NK-92 (cell line): Measurements from ENCODE around the gene GPR137B.

Experiments
- DNase-seq: peaks from one replicate; lab custom pipeline; 2025; ENCODE audit not compliant: unreplicated experiment; lab: John Stamatoyannopoulos, UW

GPR137B gene, protein sequence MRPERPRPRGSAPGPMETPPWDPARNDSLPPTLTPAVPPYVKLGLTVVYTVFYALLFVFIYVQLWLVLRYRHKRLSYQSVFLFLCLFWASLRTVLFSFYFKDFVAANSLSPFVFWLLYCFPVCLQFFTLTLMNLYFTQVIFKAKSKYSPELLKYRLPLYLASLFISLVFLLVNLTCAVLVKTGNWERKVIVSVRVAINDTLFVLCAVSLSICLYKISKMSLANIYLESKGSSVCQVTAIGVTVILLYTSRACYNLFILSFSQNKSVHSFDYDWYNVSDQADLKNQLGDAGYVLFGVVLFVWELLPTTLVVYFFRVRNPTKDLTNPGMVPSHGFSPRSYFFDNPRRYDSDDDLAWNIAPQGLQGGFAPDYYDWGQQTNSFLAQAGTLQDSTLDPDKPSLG

DNA sequence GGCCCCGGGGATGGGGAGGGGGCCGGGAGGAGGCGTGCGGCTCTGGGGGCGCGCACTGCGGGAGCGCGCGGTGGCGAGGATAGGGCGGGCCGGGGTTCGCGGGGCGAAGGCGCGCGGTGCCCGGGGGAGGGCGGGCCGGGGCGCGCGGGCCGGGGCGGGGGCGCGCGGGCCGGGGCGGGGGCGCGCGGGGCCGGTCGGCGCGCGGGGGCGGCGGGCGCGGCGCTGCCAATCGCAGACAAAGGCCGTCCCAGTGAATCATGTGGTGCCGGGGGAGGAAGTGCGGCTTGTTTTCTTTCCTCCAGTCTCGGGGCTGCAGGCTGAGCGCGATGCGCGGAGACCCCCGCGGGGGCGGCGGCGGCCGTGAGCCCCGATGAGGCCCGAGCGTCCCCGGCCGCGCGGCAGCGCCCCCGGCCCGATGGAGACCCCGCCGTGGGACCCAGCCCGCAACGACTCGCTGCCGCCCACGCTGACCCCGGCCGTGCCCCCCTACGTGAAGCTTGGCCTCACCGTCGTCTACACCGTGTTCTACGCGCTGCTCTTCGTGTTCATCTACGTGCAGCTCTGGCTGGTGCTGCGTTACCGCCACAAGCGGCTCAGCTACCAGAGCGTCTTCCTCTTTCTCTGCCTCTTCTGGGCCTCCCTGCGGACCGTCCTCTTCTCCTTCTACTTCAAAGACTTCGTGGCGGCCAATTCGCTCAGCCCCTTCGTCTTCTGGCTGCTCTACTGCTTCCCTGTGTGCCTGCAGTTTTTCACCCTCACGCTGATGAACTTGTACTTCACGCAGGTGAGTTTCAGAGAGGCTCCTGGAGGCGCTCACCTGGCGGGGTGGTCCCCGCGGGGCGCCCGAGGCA is at the start of gene GPR137B:
GPR137B (plus strand) TSS at position 287 of the 851 bp plus-strand sequence; CDS start at position 371, 84 bp downstream.
- DNase-seq: no peak

DNA sequence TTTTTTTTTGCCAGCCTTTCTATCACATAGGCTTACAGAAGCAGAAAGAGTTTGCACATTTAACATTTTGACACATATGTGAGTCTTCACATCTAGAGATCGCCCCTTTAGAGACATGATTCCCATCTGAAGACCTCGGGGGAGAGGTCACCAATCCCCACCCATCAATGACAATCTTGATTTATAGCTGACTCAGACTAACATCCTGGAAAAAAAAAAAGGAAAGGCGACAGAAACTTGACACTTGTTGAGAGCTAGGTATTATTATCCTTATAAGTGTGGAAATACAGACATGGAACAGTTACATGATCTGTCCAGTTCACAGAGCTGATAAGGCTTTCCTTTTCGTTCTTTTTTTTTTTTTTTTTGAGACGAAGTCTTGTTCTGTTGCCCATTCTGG is 49.4 kb upstream of the GPR137B start:
- DNase-seq: no peak

DNA sequence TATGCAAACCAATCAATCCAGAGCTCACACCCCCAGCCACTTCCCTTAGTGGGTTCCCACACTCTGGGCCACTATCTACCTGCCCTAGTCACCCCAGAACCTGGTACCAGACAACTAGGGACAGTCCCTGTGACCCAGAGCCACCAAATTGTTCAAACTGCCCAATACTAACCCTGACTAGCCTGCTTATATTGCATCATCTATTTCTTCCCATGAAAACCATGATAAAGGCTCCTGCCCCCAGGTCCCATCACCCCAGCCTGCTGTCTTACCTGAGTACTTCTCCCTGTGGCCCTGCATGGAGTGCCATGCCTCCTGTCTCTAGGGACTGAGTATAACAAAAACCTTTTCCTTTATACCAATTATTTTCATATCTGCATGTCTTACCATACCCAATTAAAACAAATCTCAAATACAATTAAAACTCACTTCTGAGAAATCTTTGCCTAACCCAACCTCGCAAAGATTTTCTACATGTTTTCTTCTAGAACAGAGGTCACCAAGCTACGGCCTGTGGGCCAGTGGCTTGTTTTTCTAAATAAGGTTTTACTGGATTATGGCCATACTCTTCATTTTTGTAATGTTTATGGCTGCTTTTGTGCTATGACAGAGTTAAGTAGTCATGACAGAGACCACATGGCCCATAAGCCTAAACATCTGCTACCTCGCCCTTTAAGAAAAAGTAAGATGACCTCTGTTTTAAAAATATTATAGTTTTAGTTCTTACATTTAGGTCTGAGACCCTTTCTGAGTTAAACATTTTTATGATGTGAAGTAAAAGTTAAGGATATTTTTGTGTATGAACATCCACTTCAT is 46.4 kb upstream of the GPR137B start:
- DNase-seq: no peak

GRCh38 chr1:236096660-236097482 is 45.5 kb upstream of the GPR137B start:
- peak; percentile 67 for DNase-seq

- no peak for DNase-seq
Observed at GRCh38 chr1:236098267-236098666, 44.1 kb upstream of the GPR137B start.

GRCh38 chr1:236099355-236099974 is 42.9 kb upstream of the GPR137B start:
- DNase-seq: no peak

DNA sequence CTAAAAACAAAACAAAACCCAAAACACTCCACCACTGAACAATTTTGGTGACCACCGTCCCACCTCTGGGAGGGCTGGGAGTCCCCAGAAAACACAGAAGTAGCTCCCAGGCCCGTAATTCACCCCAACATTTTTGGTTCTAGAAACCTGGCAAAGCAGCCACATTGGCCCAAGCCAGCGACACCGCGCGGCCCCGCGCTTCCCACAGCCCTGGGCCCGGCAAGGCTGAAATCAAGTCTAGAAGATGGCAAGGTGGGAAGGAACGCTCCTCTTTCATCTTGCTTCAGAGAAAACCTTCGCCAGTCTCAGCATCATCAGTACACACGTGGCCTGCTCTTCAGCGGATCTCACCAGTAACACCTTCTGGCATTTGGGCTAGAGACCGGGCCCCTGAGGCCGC is 41.5 kb upstream of the GPR137B start:
- no peak for DNase-seq

DNA sequence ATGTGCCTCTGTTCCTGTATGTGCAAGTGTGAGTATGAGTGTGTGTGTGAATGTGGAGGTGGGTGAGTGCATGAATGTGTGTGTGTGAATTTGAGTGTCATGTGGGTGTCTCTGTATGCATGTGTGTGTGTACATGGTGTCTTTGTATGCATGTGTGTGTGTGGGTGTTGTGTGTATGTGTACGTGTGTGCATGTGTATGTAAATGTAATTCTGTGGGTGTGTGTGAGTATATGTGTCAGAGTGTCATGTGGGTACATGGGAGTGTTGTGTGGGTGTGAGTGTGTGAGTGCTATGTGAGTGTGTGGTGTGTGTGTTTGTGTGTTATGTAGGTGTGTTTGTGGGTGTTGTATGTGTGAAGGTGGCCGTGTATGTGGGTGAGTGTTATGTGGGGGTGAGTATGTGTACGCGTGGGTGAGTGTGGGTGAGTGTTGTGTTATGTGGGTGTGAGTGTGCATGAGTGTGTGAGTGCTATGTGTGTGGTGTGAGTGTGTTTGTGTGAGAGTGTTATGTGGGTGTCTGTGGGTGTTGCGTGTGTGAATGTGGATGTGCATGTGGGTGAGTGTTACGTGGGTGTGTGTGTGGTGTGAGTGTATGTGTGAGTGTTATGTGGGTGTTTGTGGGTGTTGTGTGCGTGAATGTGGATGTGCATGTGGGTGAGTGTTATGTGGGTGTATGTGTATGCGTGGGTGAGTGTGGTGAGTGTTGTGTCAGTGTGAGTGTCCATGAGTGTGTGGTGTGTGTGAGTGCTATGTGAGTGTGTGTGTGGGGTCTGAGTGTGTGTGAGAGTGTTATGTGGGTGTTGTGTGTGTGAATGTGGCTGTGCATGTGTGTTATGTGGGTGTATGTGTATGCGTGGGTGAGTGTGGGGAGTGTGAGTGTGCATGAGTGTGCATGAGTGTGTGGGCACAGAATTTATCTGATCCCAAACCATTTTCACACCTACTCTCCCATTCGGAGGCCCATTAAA is 40.8 kb upstream of the GPR137B start:
- DNase-seq: no peak

DNA sequence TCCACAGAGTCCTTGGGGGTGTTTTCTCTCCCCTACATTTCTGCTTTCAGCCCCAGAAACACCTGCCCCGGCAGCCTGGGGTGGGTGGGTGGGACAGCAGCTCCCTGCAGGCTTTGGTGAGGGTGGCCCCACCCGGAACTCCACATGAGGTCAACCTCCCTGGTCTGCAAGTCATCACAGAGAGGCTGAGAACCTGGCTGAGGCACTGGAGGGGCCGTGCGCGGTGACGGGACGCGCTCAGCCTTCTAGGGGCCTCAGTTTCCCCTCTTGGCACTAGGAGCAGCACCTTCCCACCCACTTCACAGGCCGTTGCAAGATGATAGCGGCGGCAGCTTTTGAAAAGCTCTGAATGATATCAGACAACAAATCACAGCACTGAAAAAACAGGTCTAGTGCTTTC is 39.7 kb upstream of the GPR137B start:
- DNase-seq: no peak

DNA sequence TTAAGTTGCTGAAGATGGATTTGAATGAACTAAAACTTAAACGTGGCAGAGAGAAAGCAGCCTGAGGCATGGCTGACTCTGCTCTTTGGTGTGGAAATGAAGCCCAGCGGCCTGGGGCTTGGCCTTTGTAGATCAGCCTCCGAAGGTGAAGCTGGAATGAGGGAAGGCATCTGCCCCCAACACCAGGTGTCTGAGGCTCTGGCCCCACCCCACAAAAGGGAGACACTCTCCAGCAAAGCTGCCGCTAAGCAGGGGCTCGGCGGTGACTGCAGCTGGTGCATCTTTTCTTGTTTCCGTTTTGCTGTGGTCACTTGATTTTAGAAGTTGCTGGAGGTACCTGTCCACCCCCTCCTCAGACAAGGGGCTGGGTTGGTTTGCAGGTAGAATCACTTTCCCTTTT is 39.3 kb upstream of the GPR137B start:
- DNase-seq: no peak

- DNase-seq: no peak
Observed at GRCh38 chr1:236103646-236104218, 38.6 kb upstream of the GPR137B start.

DNA sequence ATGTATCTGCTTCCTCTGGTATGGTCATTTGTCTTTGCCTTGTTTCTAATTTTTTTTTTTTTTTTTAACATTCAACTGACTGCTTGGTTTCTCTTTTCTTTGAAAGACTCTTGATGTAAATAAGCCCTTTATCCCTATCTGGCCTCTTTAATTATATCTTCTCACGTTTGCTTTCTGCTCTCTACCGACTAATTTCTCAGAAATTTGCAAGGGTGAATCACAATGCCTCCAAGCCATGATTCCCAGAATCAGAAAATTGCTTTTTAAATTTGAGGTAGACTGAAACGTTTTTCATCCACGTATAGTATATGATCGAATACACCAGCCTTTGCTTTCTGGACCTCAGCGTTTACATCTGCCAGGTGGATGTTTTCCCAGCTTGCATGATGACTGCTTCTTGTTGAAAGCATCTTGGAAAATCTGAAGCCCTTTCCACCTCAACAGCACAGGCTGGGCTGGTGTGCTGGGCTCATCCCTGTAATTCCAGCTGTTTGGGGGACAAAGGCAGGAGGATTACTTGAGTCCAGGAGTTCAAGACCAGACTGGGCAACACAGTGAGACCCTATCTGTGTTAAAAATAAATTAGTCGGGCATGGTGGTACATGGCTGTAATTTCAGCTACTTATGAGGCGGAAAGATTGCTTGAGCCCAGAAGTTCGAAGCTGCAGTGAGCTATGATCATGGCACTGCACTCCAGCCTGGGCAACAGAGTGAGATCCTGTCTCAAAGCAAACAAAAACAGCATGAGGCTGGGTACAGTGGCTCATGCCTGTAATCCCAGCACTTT is 35.0 kb upstream of the GPR137B start:
- DNase-seq: no peak

GRCh38 chr1:236108027-236108648 is 34.2 kb upstream of the GPR137B start:
- no peak for DNase-seq

DNA sequence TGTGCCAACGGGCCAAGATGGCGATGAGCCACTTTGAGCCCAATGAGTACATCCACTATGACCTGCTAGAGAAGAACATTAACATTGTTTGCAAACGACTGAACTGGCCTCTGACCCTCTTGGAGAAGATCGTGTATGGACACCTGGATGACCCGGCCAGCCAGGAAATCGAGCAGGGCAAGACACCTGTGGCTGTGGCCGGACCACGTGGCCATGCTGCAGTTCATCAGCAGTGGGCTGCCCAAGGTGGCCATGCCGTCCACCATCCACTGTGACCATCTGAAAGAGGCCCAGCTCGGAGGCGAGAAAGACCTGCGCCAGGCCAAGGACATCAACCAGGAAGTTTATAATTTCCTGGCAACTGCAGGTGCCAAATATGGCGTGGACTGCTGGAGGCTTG is 32.2 kb upstream of the GPR137B start:
- no peak for DNase-seq

DNA sequence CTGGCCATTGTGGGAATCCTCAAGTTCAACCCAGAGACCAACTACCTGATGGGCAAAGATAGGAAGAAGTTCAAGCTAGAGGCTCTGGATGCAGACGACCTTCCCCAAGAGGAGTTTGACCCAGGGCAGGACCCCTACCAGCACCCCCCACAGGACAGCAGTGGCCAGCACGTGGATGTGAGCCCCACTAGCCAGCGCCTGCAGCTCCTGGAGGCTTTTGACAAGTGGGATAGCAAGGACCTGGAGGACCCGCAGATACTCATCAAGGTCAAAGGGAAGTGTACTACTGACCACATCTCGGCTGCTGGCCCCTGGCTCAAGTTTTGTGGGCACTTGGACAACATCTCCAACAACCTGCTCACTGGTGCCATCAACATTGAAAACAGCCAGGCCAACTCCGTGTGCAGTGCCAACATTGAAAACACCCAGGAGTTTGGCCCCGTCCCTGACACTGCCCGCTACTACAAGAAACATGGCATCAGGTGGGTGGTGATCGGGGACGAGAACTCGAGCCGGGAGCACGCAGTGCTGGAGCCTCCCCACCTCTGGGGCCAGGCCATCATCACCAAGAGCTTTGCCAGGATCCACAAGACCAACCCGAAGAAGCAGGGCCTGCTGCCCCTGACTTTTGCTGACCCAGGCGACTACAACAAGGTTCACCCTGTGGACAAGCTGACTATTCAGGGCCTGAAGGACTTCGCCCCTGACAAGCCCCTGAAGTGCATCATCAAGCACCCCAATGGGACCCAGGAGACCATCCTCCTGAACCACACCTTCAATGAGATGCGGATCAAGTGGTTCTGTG is 30.6 kb upstream of the GPR137B start:
- no peak for DNase-seq

DNA sequence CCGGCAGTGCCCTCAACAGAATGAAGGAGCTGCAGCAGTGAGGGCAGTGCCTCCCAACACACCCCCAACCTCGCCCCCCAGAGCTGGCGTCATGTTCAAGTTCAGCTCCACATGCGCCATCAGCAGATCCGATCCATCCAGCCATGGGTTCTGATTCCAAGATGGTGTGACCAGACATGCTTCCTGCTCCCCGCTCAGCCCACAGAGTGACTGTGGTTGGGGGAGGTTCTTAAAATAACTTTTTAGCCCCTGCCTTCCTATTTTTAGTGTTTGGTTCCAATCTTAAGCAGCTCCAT is 30.1 kb upstream of the GPR137B start:
- no peak for DNase-seq
